ENCODE measurements around the gene HAUS7.

DNA sequence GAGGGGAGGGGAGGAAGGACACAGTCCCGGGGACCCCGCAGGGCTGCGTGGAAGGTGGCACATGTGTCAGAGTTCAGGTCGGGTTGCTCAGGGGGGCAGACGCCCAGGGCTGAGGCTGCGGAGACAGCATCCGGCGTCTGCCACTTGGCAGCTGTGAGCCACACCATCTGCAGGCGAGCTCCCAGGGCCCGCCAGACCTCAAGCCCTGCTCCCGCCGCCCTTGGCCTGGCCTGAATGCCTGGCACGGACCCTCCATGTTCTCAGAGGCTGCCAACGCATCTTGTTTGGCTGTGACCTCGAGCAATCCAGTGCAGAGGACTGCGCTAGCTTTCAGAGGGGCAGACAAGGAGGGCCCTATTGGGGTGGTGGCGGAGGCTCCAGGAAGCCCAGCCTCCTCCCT lies 29.5 kb upstream of the HAUS7 start:
- TF ChIP-seq TAF1 (IDR thresholded peaks at IDR 0.05; ENCODE audit: borderline replicate concordance, insufficient read depth, low read length) (no peak), POLR2AphosphoS5 (IDR thresholded peaks at IDR 0.05; ENCODE audit: low read depth, low read length) (no peak)
